Measurements from ENCODE around the gene KNDC1. TPM values are rescaled to one million over a fixed set of nuclear protein-coding genes. Genes with fewer than 3 reads are reported as not detected.
A peak's percentile ranks its signal among the peaks of the same experiment; 100 is the strongest.

KNDC1 gene
- total RNA-seq, 2 donors from 2014 or later, result 0.59 to 1.8 TPM

GRCh38 chr10:133257489-133258065 is 97.6 kb downstream of the KNDC1 start:
- Histone ChIP-seq H3K27me3 (no peaks in the 10 kb centered on the region), H3K36me3 (no peaks in the 10 kb centered on the region), H3K9me3 (no peaks in the 10 kb centered on the region), H3K4me1 (peaks cover 0 to 50% of the 10 kb centered on the region in 2 donors), H3K4me3 (peak overlapping the region in 1 of 2 donors; percentile 35), H3K27ac (peak overlapping the region; percentile 52 to 60)
- DNase-seq (ENCODE audit: low spot score), result peak; percentile 79
- peak; percentile 24 to 63 for TF ChIP-seq CTCF (IDR thresholded peaks at IDR 0.05)

DNA sequence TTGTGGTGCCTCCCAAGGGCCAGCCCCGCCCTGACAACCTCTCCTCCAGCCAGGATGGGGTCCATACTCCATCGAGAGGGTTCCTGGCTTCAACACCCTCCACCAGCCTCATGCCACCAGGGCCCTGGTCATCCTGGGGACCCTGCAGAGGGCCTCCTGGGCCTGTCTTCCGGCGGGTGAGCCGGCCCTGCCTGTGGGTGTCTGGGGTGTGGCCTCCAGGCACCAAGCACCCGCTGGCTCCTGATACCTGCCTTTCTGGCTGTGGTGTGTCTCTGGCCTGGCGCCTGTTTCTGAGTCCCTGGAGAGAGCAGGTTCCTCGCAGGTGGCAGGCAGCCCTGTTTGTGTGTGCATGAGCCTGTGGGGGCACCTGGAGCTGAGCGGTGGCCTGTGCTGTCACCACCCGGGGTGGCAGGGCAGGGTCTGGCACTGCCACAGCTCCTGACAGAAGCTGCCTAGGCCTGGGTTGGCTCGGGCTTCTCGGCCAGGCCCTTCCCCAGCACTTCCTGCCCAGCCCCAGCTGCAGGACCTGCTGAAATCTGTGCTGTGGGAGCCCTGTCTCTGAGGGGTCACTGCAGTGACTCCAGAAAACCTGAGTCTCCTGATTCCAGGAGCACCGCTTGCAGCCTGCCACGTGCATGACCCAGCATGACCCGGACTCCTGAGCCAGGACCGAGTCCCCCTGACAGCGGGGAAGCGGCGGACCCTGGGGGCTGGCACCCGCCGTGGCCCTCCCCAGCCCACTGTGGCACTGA is 98.2 kb downstream of the KNDC1 start:
- Histone ChIP-seq H3K36me3 (no peaks in the 10 kb centered on the region), H3K27me3 (no peaks in the 10 kb centered on the region), H3K4me3 (peak overlapping the region in 1 of 2 donors; percentile 35), H3K4me1 (peaks cover 0 to 52% of the 10 kb centered on the region in 2 donors), H3K27ac (peak overlapping the region; percentile 52 to 60), H3K9me3 (no peaks in the 10 kb centered on the region)
- no peak for DNase-seq (ENCODE audit: low spot score)
- no peak for TF ChIP-seq CTCF (IDR thresholded peaks at IDR 0.05)

DNA sequence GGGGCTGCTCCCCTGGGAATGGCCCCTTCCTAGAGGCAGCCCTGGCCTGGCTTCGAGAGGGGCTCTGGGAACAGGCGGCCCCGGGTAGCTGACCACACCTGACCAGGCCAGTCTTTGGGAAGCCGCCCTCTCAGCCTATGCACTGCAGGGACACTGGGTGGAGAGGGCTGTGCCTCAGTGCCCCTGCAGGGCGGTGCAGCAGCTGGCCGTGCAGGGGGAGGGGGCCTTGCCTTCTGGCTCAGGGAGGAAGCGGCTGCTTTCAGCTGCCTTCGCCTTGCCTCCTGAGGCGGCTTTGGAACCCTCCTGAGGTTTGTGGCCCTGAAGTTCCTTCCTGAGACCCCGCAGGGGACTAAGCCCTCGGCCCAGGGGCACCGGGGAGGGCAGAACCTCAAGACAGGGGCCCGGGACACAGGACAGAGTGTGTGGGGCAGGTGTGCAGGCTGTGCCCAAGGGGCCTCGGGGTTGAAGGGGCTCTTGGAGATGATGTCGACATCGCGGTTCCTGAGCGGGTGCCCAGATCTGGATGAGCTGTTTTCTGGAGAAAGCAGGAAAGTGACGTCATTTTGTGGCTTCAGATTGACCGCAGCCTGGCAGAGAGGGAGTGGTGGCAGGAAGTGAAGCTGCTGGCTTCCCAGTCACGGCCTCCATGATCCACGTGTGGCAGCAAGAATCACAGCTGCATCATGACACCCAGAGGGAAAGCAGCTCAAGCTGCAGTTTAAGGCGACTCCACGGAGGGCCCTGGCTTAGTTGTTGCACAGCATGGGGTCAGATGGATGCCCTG is 99.0 kb downstream of the KNDC1 start:
- Histone ChIP-seq H3K4me3 (no peak overlapping the region), H3K36me3 (no peaks in the 10 kb centered on the region), H3K9me3 (no peaks in the 10 kb centered on the region), H3K27me3 (no peaks in the 10 kb centered on the region), H3K27ac (peak overlapping the region; percentile 52 to 60), H3K4me1 (peaks cover 0 to 52% of the 10 kb centered on the region in 2 donors)
- peak; percentile 96 for DNase-seq (ENCODE audit: low spot score)
- no peak for TF ChIP-seq CTCF (IDR thresholded peaks at IDR 0.05)

GRCh38 chr10:133259602-133259989 is 99.6 kb downstream of the KNDC1 start:
- Histone ChIP-seq H3K27ac (peak overlapping the region; percentile 41 to 52), H3K9me3 (no peaks in the 10 kb centered on the region), H3K4me1 (peaks cover 0 to 52% of the 10 kb centered on the region in 2 donors), H3K27me3 (no peaks in the 10 kb centered on the region), H3K36me3 (no peaks in the 10 kb centered on the region), H3K4me3 (no peak overlapping the region)
- peak; percentile 60 for DNase-seq (ENCODE audit: low spot score)
- TF ChIP-seq CTCF (IDR thresholded peaks at IDR 0.05), result no peak

DNA sequence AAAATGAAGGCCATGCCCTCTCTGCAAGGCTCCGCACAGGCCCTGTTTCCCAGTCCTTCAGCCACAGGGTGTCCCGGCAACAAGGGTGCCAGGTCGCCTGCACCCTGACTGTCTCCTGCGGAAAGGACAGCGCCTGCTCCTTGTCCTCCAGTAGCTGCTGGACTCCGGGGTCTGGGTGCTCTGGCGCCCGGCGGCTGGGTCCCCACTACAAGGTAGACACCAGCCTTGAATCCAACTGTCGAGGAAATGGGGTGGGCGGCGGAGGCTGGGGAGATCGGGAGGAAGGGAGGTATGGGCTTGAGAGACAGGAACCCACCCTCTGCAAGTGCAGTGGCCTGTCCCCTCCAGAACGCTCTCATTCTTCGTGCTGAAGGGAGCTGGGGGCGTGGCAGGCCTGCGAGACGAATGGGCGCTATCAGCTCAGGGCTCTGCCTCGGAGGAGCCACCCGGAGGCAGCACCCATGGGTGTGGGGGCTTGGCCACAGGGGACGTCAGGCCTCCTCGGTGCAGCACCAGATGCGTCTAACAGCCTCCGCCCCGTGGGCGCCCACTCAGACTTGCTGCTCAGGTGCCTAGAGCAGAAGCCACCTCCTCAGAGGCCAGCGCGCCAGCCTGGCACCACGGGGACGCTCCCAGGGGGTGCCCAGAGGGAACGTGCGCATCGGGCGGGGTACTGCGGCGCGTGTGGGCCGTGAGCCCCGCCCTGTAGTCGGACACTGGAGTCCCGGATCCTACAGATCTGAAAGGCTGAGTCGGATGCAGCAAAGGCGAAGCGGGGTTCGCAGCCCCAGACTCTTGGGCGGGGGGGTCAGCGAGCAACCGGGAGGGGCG is 101.1 kb downstream of the KNDC1 start:
- H3K36me3 ChIP-seq, result no peaks in the 10 kb centered on the region
- H3K4me1 ChIP-seq, result peaks cover 0 to 52% of the 10 kb centered on the region in 2 donors
- H3K27ac ChIP-seq, result peak overlapping the region; percentile 87 to 88
- H3K27me3 ChIP-seq, result no peaks in the 10 kb centered on the region
- H3K9me3 ChIP-seq, result no peaks in the 10 kb centered on the region
- peak; percentile 61 for DNase-seq (ENCODE audit: low spot score)
- H3K4me3 ChIP-seq, result peak overlapping the region; percentile 74 to 76
- TF ChIP-seq CTCF (IDR thresholded peaks at IDR 0.05), result no peak
